DOHH2 (cell line): Measurements from ENCODE around the gene CARD10.
"Not testable (repeated sequence)": the region's sequence is repeated elsewhere in the genome, so short reads cannot be mapped to it uniquely, and the experiment has no call there.

ENCODE experiments used
- H3F3A ChIP-seq: fragments of 200-600 bp; sonication (generic), shearing (Covaris generic); 2 replicates; pipeline ENCODE4 v1.6.0; 2016; ENCODE audit warnings: antibody characterized with exemption, mild to moderate bottlenecking; ENCODE audit not compliant: control insufficient read depth, insufficient read depth
- H3K27ac ChIP-seq: fragments of 200-600 bp; sonication (generic); 2 replicates; pipeline ENCODE4 v1.5.1; 2014; ENCODE audit warnings: low read depth, mild to moderate bottlenecking, low read length, moderate library complexity
- H3K27me3 ChIP-seq: fragments of 200-600 bp; sonication (generic); 2 replicates; pipeline ENCODE4 v1.6.1; 2014; ENCODE audit warnings: mild to moderate bottlenecking, low read length, mixed read lengths; ENCODE audit not compliant: control insufficient read depth
- H3K36me3 ChIP-seq: fragments of 200-600 bp; sonication (generic); 2 replicates; pipeline ENCODE4 v1.6.1; 2014; ENCODE audit warnings: mild to moderate bottlenecking, low read length, moderate library complexity, mixed read lengths; ENCODE audit not compliant: control insufficient read depth
- H3K4me1 ChIP-seq: fragments of 200-600 bp; sonication (generic); 2 replicates; pipeline ENCODE4 v1.6.1; 2014; ENCODE audit warnings: mild to moderate bottlenecking, low read length, mixed read lengths; ENCODE audit not compliant: control insufficient read depth
- H3K4me2 ChIP-seq: fragments of 200-600 bp; sonication (generic); 2 replicates; pipeline ENCODE4 v1.6.0; 2014; ENCODE audit warnings: mild to moderate bottlenecking, low read length, moderate library complexity
- H3K4me3 ChIP-seq: fragments of 200-600 bp; sonication (generic); 2 replicates; pipeline ENCODE4 v1.5.1; 2014; ENCODE audit warnings: mild to moderate bottlenecking, low read length, mixed read lengths
- H3K79me2 ChIP-seq: fragments of 200-600 bp; sonication (generic); 2 replicates; pipeline ENCODE4 v1.6.1; 2014; ENCODE audit warnings: mild to moderate bottlenecking, low read length, mixed read lengths; ENCODE audit not compliant: control insufficient read depth
- H3K9me2 ChIP-seq: fragments of 200-600 bp; sonication (generic); replicated peaks from 2 replicates; pipeline ENCODE4 v1.6.1; 2014; ENCODE audit warnings: mild to moderate bottlenecking, low read length, mixed read lengths; ENCODE audit not compliant: control insufficient read depth
- H3K9me3 ChIP-seq: fragments of 200-600 bp; sonication (generic); 2 replicates; pipeline ENCODE4 v1.6.1; 2014; ENCODE audit warnings: antibody characterized with exemption, low read length, mixed read lengths; ENCODE audit not compliant: control insufficient read depth, insufficient read depth
- H4K20me1 ChIP-seq: fragments of 200-600 bp; sonication (generic); 2 replicates; pipeline ENCODE4 v1.6.0; 2014; ENCODE audit warnings: low read depth, mild to moderate bottlenecking, antibody characterized with exemption, low read length, moderate library complexity; ENCODE audit not compliant: control insufficient read depth, insufficient read depth
- CTCF ChIP-seq: fragments of 200-600 bp; sonication (generic); IDR thresholded peaks from one replicate; pipeline ENCODE4 v1.5.1; 2014; ENCODE audit warnings: antibody characterized with exemption, mild to moderate bottlenecking, low read depth, low read length; ENCODE audit not compliant: poor library complexity, severe bottlenecking
- EZH2phosphoT487 ChIP-seq: fragments of 200-600 bp; sonication (generic); IDR thresholded peaks from 2 replicates; pipeline ENCODE4 v1.6.1; 2017; ENCODE audit warnings: borderline replicate concordance, mild to moderate bottlenecking, antibody characterized with exemption, low read length, moderate library complexity, mixed read lengths

CARD10 gene

GRCh38 chr22:37471727-37472417, 47.3 kb downstream of the CARD10 start:
- H4K20me1 ChIP-seq, result peaks cover 9% of the 10 kb centered on the region; the same call in 1 of the 2 replicates

GRCh38 chr22:37470087-37470445, 49.1 kb downstream of the CARD10 start:
- Histone ChIP-seq H4K20me1 (peaks cover 9% of the 10 kb centered on the region; the same call in 1 of the 2 replicates), H3K27me3 (no peaks in the 10 kb centered on the region), H3K9me2 (no peaks in the 10 kb centered on the region), H3K4me3 (no peak overlapping the region), H3K4me1 (peaks cover 55% of the 10 kb centered on the region), H3K27ac (no peak overlapping the region), H3K79me2 (peaks cover 29% of the 10 kb centered on the region), H3K9me3 (no peaks in the 10 kb centered on the region), H3F3A (peaks cover 19% of the 10 kb centered on the region), H3K4me2 (no peak overlapping the region), H3K36me3 (peaks cover 90% of the 10 kb centered on the region)
- TF ChIP-seq CTCF (no peak), EZH2phosphoT487 (no peak)

More at GRCh38 chr22:37471727-37472417, 47.3 kb downstream of the CARD10 start:
- TF ChIP-seq EZH2phosphoT487 (no peak), CTCF (no peak)
- Histone ChIP-seq H3K9me2 (no peaks in the 10 kb centered on the region), H3F3A (peaks cover 11% of the 10 kb centered on the region), H3K4me1 (peaks cover 60% of the 10 kb centered on the region), H3K4me3 (no peak overlapping the region), H3K79me2 (peaks cover 43% of the 10 kb centered on the region), H3K27ac (peak overlapping the region; percentile 53), H3K9me3 (no peaks in the 10 kb centered on the region), H3K27me3 (no peaks in the 10 kb centered on the region), H3K36me3 (peaks cover 93% of the 10 kb centered on the region), H3K4me2 (peak overlapping the region; percentile 31; the same call in 1 of the 2 replicates)

GRCh38 chr22:37469416-37470086, 49.7 kb downstream of the CARD10 start:
- Histone ChIP-seq H3K36me3 (peaks cover 85% of the 10 kb centered on the region), H3K9me3 (no peaks in the 10 kb centered on the region), H3K27me3 (no peaks in the 10 kb centered on the region), H3F3A (peaks cover 22% of the 10 kb centered on the region), H3K4me3 (no peak overlapping the region), H3K9me2 (no peaks in the 10 kb centered on the region), H3K79me2 (peaks cover 24% of the 10 kb centered on the region), H4K20me1 (peaks cover 9% of the 10 kb centered on the region; the same call in 1 of the 2 replicates), H3K27ac (no peak overlapping the region), H3K4me2 (no peak overlapping the region), H3K4me1 (peaks cover 55% of the 10 kb centered on the region)
- TF ChIP-seq EZH2phosphoT487 (no peak), CTCF (no peak)

- not testable (repeated sequence) for H3K9me2 ChIP-seq, H3K4me3 ChIP-seq, H3K4me2 ChIP-seq, H4K20me1 ChIP-seq, H3K27me3 ChIP-seq, H3K9me3 ChIP-seq, H3K27ac ChIP-seq
- Histone ChIP-seq H3K79me2 (peaks cover 11% of the 10 kb centered on the region), H3F3A (peaks cover 31% of the 10 kb centered on the region), H3K4me1 (peaks cover 47% of the 10 kb centered on the region), H3K36me3 (peaks cover 72% of the 10 kb centered on the region)
Observed at GRCh38 chr22:37468201-37468695, 51.0 kb downstream of the CARD10 start.
